HFFc6 (cell line): ENCODE data around the gene KISS1R. TPM values are rescaled to one million over a fixed set of nuclear protein-coding genes. Genes with fewer than 3 reads are reported as not detected.
"Not testable (repeated sequence)": the region's sequence is repeated elsewhere in the genome, so short reads cannot be mapped to it uniquely, and the experiment has no call there.

ENCODE experiments used
- DNase-seq: peaks from one replicate; pipeline ENCODE4 v3.0.0-alpha.2; 2018
- H3K27ac Mint-ChIP-seq: 2 replicates; pipeline ENCODE4 v1.8.0; 2020; ENCODE audit warnings: mild to moderate bottlenecking, mixed read lengths
- H3K27me3 Mint-ChIP-seq: 2 replicates; pipeline ENCODE4 v1.8.0; 2021; ENCODE audit warnings: mild to moderate bottlenecking, moderate library complexity, mixed read lengths; ENCODE audit not compliant: insufficient read depth
- H3K36me3 Mint-ChIP-seq: 2 replicates; pipeline ENCODE4 v1.8.0; 2021; ENCODE audit warnings: low read depth, mixed read lengths
- H3K4me1 Mint-ChIP-seq: 2 replicates; pipeline ENCODE4 v1.8.0; 2020; ENCODE audit warnings: low read depth, mixed read lengths
- H3K4me3 Mint-ChIP-seq: 2 replicates; pipeline ENCODE4 v1.8.0; 2020; ENCODE audit warnings: mild to moderate bottlenecking, moderate library complexity, mixed read lengths
- H3K9me3 Mint-ChIP-seq: 2 replicates; pipeline ENCODE4 v1.8.0; 2020; ENCODE audit warnings: mild to moderate bottlenecking, mixed read lengths
- CTCF ChIP-seq: fragments of 200-600 bp; sonication (generic); IDR thresholded peaks from 2 replicates; pipeline ENCODE4 v1.5.0; 2021; ENCODE audit warnings: antibody characterized with exemption, mild to moderate bottlenecking
- total RNA-seq, 6 experiments: library from RNA; stranded (reverse); fragmentation: NEBNext Ultra II Directional; extraction: Animal tissue kit (Norgen Biotek cat#: 25700); gene quantifications; 2 replicates in 1 of 6; 3 replicates in 5 of 6; pipeline ENCODE4 v1.2.3, GENCODE V29; 2021

Gene KISS1R
- total RNA-seq, 6 experiments from 2014 or later: not detected

DNA sequence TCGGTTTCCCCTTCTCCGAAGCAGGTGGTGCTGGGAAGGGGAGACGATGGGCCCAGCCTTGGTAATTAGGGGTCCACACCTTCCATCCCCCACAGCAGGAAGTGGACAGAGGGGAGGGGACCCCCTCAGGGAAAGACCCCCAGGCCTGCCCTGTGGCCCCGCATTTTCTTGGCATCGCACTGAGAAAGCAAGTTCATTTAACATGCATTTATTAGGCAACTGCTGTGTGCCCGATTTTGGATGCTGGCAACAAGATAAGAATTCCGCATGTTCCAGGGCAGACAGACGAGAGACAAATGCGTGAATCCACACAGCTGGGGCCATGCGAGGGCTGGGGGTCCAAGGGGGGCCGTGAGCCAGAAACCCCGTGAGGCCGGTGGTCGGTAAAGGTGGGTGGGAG lies 37.1 kb downstream of the KISS1R start:
- Mint-ChIP-seq H3K4me1 (peaks cover 23% of the 10 kb centered on the region), H3K27me3 (peaks cover 8% of the 10 kb centered on the region; the same call in 1 of the 2 replicates), H3K27ac (no peak overlapping the region; the same call in 1 of the 2 replicates), H3K36me3 (peaks cover 9% of the 10 kb centered on the region), H3K9me3 (no peaks in the 10 kb centered on the region), H3K4me3 (no peak overlapping the region)
- no peak for TF ChIP-seq CTCF
- DNase-seq: no peak

DNA sequence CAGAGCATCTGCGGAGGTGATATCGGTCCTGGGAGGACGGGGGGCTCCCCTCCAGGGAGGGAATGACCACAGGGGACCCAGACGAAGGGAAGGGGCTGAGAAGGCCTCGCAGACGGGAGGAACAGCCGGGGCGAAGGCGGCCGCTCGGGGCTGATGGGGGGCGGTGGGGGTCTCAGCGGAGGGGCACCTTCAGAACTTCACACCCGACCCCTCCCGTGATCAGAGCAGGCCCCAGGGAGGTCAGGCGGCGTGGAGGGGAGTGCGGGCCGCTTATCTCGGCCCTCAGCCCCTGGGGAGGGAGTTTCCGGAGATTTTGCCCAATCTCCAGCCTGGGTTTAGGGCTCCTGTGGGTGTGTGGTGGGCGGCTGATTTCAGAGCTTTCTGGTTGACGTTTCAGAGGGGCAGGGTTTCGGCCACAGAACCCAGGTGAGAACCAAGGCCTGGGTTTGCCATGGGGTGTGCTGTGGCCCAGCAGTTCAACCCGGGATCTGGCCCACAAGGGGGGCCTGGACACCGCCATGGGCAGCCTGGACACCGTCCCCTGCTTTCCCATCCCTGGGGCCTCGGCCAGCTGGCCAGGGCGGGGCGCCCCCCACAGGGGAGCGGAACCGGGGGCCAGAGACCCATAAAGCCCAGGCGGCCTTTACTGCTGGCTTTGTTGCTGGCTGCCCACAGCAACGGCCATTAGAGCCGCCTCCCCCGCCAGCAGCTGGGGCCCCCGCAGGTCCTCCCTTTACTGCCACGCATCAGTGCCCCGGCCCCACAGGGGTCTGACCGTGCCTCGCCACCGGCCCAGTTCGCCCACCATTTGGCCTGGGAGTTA lies 37.8 kb downstream of the KISS1R start:
- Mint-ChIP-seq H3K27me3 (peaks cover 3% of the 10 kb centered on the region; the same call in 1 of the 2 replicates), H3K4me3 (no peak overlapping the region), H3K27ac (no peak overlapping the region), H3K4me1 (peaks cover 23% of the 10 kb centered on the region), H3K9me3 (no peaks in the 10 kb centered on the region), H3K36me3 (peaks cover 9% of the 10 kb centered on the region)
- DNase-seq: no peak
- no peak for TF ChIP-seq CTCF

DNA sequence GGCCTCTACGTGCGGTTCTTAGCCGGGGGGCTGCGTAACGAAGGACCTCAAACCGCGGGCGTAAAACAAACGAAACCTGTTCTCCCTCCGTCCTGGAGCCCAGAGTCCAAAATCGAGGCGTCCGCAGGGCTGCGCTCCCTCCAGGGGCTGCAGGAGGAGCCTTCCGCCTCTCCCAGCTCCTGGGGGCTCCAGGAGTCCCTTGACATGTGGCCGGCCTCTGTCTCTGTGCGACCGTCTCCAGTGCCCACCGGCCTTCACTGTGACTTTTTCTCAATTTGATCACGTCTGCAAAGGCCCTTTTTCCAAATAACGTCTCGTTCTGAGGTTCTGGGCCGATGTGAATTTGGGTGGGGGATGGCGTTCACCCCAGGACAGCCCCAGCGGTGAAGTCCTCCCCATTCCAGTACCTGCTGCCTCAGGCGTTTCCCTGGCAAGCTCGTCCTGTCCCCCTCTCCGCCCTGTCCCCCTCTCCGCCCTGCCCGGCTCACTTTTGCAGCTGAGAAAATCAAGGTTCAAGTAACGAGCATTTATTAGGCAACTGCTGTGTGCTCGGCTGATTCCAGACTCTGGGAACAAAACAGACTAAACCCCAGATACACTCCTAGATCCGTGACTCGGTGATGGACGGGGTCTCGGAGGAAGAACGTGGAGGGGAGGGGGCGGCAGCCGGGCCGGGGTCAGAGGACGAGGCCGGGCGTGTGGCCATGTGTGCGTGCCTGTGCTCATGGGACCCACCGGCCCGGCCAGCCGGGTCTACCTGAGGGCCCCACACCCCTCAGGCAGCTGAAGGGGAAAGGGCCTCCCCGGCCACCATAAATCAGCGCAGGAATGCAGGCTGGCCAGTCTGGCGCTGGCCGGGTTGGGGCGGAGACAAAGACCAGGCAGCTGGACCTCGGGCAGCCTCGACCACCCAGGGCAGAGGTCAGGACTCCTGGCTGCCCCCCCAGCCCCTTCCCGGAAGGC lies 39.0 kb downstream of the KISS1R start:
- no peak for TF ChIP-seq CTCF
- Mint-ChIP-seq H3K27me3 (no peaks in the 10 kb centered on the region), H3K9me3 (no peaks in the 10 kb centered on the region), H3K4me3 (no peak overlapping the region), H3K36me3 (peaks cover 9% of the 10 kb centered on the region), H3K27ac (peak overlapping the region; percentile 40), H3K4me1 (peaks cover 23% of the 10 kb centered on the region)
- DNase-seq: no peak

DNA sequence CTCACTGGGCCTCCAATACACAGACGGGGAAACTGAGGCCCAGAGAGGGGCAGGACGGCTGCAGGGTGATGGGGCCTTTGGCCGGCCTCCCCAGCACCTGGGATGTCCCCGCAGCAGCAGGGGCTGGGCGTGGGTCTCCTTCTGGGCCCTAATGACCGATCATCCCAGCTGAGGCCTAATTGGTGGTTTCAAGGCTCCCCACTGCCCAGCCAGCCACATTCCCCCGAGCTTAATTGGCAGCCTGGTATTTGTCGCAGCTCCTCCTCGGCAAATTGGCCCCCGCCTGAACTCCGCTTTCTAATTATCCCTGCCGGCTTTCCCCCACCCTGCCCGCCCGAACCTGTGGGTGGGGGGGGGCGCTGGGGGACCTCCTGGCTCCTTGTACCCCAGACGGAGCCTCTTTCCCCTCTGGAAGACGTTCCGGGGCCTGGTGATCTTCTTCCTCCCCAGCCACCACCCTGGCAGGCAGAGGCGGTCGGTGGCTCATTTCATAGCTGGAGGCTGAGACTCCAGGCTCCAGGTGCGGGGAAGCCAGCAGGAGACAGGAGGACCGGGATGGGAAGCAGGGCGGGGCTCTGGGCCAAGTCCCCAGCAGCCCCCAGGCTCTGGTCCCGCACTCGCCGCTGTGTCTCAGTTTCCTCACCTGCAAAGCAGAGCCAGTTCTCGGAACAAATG lies 39.8 kb downstream of the KISS1R start:
- Mint-ChIP-seq H3K4me1 (peaks cover 19% of the 10 kb centered on the region), H3K36me3 (peaks cover 5% of the 10 kb centered on the region), H3K27me3 (no peaks in the 10 kb centered on the region), H3K9me3 (no peaks in the 10 kb centered on the region), H3K4me3 (peak overlapping the region; percentile 61), H3K27ac (peak overlapping the region; percentile 87)
- DNase-seq: peak; percentile 62
- TF ChIP-seq CTCF: no peak

DNA sequence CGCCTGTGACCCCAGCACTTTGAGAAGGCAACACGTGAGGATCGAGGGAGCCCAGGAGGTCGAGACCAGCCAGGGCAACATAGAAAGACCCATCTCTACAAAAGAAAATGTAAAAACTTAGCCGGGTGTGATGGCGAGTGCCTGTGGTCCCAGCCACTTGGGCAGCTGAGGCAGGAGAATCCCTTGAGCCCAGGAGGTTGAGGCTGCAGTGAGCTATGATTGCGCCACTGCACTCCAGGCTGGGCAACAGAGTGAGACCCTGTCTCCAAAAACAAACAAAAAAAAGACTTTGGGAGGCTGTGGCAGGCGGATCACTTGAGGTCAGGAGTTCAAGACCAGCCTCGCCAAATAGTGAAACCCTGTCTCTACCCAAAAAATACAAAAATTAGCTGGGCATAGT lies 40.4 kb downstream of the KISS1R start:
- Mint-ChIP-seq H3K27ac (peak overlapping the region; percentile 87), H3K4me1 (peaks cover 23% of the 10 kb centered on the region)
- H3K9me3 Mint-ChIP-seq, H3K27me3 Mint-ChIP-seq, DNase-seq, H3K36me3 Mint-ChIP-seq, H3K4me3 Mint-ChIP-seq: not testable (repeated sequence)
